Head of caudate nucleus (tissue), 42 donors: Measurements from ENCODE around the gene HSBP1L1.
A peak's percentile ranks its signal among the peaks of the same experiment; 100 is the strongest.
"Not testable (repeated sequence)": the region's sequence is repeated elsewhere in the genome, so short reads cannot be mapped to it uniquely, and the experiment has no call there.

Experiments used
- DNase-seq, 42 donors: peaks; one replicate each; pipeline versions ENCODE4 v3.0.0 to v3.0.0-alpha.2; 2020 to 2021; ENCODE audit warnings: mixed read lengths in 7 of 42
- intact Hi-C: fragments of 100-400 bp; cut with DNase I; formaldehyde crosslinking; loops from one replicate; pipeline ENCODE4 v1.15.0; 2022

Gene HSBP1L1

DNA sequence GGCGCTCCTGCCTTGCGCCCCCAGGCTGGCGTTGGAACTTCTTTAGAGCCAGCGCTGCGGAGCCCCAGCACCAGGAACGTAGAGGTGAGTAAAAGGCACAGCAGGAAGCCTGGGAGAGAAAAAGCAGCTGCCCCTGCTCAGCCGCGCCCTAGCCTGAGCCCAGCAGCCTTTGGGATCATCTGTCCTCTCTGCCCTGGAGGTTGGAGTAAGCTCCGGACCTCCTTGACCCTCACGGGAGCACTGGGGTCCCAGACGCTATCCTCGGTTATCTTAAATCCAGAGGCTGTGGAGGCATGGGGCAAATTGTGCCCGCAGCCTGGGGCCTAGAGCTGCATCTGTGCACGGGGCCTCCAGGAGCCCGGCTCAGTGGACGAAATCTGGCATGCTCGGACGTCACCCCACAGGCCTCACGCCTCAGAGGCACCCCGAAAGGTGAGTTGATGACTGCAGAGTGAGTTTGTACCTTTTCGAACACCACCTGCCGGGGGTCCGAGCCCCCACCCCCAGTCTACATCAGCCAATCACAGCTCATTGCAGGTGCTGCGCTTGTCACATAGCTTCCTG, 11.4 kb upstream of the HSBP1L1 start:
- intact Hi-C loops, result loop anchor here (5.0 kb wide), 1 partner anchor 34 kb away; the partner anchor contains the start of gene TXNL4A
- peak in 8 of 42 donors; percentile 10 to 40 (median 22) for DNase-seq

DNA sequence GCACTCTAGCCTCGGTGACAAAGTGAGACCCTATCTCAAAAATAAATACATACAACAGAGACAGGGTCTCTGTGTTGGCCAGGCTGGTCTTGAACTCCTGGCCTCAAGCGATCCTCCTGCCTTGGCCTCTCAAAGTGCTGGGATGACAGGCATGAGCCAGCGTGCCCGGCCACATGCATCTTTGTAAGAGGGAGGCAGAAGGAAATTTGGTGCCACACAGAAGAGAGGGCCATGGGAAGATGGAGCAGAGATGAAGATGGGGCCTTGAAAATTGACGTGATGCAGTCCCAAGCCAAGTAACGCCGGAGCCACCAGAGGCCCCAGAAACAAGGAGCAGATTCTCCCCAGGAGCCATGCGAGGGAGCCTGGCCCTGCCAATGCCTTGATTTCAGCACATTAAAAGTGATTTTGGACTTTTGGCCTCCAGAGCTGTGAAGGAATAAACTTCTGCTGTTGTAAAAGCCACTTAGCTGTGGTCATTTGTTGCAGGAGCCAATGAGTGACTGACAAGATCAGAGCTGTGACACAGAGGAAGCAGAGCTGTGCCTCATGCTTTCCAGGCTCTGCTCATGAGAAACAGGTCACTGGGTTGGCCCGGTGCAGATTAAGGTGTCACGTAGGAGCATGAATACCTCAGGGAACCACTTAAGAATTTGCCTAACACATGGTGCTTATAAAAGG, 10.3 kb upstream of the HSBP1L1 start:
- intact Hi-C loops, result loop anchor here (5.0 kb wide), 1 partner anchor 33 kb away; the partner anchor contains the start of gene TXNL4A
- peak in 8 of 42 donors; percentile 6 to 41 (median 14) for DNase-seq

DNA sequence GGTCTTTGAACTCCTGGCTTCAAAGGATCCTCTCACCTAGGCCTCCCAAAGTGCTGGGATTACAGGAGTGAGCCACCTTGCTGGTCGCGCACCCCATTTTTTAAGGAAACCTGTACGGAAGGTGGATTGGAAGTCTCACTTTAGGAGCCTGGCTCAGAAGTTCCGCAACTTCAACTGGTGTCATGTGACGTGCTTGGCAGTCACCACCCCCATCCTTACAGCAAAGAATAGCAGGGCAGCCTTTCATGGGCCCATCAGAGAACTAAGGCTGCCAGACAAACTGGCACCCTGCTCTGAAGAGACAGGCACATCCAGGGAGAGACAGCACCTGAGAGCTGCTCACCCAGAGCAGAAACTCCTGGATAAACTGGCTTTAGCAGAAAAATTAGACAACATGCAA, 9.7 kb upstream of the HSBP1L1 start:
- intact Hi-C loops, result loop anchor here (5.0 kb wide), 1 partner anchor 33 kb away; the partner anchor contains the start of gene TXNL4A
- peak in 22 of 42 donors; percentile 21 to 70 (median 51) for DNase-seq

DNA sequence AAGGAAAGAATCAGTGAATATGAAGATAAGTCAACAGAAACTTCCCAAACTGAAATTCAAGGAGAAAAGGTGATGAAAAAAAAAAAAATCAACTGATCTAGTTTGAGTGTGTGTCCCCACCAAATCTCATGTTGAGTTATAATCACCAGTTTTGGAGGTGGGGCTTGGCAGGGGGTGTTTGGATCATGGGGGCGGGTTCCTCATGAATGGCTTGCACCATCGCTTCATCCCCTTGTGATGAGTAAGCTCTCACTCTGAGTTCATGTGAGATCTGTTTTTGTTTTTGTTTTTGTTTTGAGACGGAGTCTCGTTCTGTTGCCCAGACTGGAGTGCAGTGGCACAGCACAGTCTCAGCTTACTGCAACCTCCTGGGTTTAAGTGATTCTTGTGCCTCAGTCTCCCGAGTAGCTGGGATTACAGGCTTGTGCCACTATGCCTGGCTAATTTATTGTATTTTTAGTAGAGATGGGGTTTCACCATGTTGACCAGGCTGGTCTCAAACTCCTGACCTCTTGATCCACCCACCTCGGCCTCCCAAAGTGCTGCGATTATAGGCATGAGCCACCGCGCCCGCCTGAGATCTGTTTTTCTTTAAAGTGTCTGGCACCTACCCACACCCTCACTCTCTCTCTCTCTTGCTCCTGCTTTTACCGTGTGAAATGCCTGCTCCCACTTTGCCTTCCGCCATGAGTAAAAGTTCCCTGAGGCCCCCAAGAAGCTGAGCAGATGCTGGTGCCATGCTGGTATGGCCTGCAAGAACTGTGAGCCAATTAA, 9.0 kb upstream of the HSBP1L1 start:
- intact Hi-C loops, result no loop called here
- peak in 5 of 42 donors; percentile 11 to 27 (median 21) for DNase-seq

DNA sequence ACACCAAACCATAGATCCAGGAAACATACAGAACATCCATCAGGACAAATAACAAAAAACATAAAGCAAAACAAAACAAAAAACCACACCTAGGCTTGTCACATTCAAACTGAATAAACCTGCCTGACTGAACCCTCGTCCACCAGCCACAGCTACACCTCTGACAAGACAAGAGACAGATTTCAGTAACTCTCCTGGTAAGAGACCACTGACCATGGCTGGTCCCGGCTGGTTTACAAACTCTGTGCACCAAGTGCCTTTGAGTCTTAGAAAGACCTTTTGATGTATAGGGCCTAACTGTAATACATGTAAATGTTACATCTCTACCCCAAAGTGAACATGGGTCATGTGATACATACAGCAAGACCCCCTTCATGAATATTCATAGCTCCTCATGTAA, 8.2 kb upstream of the HSBP1L1 start:
- intact Hi-C loops, result no loop called here
- peak in 3 of 42 donors; percentile 0 to 21 (median 21) for DNase-seq

DNA sequence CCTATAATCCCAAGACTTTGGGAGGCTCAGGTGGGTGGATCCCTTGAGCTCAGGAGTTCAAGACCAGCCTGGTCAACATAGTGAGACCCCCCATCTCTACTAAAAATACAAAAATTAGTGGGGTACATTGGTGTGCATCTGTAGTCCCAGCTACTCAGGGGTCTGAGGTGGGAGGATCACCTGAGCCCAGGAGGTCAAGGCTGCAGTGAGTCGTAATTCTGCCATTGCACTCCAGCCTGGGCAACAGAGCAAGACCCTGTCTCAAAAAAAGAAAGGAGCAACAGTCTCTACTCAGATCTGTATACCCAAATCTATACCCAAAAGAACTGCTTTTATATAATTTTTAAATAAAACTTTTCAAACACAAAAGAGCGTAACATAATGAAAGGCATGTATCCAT, 5.5 kb upstream of the HSBP1L1 start:
- DNase-seq, result no peak
- intact Hi-C loops, result no loop called here

DNA sequence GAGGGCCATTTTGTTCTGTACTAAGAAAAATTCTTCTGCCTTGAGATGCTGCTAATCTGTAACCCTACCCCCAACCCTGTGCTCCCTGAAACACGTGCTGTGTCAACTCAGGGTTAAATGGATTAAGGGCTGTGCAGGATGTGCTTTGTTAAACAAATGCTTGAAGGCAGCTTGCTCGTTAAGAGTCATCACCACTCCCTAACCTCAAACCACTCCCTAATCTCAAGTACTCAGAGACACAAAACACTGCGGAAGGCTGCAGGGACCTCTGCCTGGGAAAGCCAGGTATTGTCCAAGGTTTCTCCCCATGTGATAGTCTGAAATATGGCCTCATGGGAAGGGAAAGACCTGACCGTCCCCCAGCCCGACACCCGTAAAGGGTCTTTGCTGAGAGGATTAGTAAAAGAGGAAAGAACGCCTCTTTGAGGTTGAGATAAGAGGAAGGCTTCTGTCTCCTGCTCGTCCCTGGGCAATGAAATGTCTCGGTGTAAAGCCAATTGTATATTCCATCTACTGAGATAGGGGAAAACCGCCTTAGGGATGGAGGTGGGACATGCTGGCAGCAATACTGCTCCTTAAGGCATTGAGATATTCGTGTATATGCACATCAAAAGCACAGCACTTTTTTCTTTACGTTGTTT, 4.2 kb upstream of the HSBP1L1 start:
- intact Hi-C loops, DNase-seq: not testable (repeated sequence)

DNA sequence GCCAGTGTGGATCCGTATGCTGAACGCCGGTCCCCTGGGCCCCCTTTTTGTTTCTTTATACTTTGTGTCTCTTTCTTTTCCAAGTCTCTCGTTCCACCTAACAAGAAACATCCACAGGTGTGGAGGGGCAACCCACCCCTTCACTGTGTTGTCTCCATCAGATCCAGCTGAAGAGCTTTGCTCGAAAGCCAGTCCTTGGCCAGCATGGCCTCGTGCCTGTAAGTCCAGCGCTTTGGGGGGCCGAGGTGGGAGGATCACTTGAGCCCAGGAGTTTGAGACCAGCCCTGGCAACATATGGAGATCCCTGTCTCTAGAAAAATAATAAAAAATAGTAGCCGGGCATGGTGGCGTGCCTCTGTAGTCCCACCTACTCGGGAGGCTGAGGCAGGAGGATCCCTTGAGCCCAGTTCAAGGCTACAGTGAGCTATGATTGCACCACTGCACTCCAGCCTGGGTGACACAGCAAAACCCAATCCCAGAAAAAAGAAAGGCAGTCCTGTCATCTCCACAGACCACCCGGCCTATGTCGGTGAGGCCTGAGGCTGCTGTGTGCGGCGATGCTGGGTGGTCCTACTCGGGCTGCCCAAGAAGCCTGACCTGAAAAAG, 3.4 kb upstream of the HSBP1L1 start:
- DNase-seq, result no peak

DNA sequence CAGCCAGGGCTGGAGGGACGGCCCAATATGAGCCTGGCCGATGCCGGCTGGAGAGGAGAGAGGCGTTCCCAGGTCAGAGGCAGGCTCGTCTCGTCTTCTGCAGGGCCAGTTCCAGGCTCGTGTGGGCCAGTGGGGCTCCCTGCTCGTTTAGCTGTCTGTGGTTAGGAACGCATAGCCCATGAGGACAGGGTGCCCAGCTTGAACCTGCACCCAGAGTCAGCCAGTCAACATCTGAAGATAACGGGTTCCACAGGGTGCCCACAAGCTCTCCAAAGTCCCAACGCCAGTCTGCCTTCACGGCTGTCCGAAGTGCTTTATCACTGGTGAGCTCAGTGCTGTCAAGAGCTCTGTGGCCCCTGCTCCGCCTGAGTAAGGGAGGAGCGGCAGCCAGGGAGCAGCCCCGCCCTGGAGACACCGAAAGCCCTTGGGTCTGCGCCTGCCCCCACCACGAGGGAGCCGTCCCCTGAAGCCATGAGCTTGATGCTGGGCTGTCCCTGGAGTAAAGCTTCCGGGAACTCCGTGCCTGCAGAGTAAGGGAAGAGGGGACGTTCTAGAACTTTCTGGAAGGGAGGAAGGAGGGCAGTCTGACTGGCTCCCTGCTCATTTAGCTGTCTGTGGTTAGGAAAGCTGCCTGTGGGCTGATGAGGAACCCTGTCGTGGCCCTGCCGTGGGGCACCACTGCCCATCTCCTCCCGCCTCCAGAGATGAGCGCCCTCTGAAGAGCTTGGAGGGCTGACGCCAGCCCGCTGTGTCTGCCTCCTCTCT, 2.7 kb upstream of the HSBP1L1 start:
- DNase-seq, result no peak
- intact Hi-C loops, result no loop called here

More for the DNA sequence above, 3.4 kb upstream of the HSBP1L1 start:
- intact Hi-C loops, result no loop called here

DNA sequence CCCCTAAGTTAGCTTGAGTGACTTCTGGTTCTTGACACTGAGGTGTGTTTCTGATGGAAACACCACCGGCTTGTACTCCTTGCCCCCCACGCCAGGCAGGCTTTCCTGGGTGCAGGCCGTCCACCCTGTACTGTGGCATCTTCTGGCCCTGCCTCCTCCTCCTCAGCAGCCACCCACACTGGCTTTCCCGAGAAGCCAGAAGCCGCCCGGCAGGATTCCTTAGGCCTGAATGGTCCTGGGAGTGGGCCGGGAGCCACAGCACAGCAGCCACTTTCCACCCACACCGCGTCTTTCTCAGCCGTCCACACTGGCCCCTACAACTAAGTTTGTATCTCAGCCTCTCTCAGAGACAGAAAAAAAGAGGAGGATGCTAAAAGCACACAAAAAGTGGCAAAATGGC, 2.1 kb upstream of the HSBP1L1 start:
- intact Hi-C loops, result no loop called here
- peak in 1 of 42 donors; percentile 25 for DNase-seq

DNA sequence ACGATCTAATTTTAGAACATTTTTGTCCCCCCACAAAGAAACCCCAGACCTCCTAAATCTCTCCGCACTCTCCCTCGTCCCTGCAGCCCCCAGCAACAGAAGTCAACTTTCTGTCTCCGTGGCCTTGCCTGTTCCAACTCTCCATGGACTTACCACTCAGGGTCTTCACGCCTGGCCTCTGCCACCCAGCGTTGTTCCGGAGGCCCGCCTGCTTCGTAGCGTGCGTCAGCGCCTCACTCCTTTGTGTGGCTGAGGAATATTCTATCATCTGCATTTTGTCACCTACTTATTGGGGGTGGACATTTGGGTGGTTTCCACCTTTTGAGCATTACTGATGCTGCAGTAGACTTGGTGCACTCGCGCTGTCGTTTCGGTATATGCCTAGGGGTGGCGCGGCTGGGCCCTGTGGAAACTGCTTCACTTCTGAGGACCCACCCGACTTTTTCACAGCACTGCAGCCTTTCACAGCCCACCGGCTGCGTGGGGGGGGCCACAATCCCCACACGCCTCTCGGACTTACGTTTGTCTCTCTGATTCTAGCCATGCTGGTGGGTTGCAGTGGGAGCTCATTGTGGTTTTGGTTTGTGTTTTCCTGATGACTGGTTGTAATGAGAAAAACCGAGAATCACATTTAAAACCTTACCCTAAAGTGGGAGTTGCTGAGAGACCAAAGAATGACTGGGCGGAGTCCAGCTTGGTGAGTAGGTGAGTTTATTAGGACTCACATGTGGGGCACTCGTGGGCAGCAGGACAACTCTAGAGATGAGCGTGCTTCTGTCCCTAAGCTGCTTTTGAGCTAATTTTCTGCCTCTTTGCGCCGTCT, 1.4 kb upstream of the HSBP1L1 start:
- peak in 2 of 42 donors; percentile 32 to 38 for DNase-seq
- intact Hi-C loops, result no loop called here

DNA sequence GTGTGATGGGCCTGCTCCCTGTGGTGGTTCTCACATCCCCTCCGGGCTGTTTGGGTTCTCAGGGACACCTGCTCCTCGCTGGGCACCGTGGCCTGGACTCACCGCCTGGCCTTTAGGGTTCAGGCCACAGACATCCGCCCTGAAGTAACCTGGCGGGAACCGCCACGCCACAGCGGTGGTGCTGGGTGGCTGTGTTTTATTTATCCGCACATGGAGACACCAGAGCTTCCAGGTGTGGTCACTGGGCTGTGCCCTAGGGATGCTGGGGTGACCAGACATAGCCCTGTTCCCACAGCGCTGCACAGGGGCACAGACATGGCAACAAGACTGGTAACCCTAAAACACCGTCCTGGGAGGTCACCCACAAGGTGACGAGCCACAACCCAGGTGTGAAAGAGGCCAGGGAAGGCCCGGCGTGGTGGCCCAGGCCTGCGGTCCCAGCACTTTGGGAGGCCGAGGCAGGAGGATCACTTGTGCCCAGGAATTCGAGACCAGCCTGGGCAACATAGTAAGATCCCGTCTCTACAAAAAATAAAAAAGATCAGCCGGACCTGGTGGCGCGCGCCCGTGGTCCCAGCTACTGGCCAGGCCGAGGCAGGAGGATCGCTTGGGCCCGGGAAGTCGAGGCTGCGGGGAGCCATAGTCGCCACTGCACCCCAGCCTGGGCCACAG, 649 bp upstream of the HSBP1L1 start:
- intact Hi-C loops, result no loop called here
- peak in 1 of 42 donors; percentile 27 for DNase-seq

DNA sequence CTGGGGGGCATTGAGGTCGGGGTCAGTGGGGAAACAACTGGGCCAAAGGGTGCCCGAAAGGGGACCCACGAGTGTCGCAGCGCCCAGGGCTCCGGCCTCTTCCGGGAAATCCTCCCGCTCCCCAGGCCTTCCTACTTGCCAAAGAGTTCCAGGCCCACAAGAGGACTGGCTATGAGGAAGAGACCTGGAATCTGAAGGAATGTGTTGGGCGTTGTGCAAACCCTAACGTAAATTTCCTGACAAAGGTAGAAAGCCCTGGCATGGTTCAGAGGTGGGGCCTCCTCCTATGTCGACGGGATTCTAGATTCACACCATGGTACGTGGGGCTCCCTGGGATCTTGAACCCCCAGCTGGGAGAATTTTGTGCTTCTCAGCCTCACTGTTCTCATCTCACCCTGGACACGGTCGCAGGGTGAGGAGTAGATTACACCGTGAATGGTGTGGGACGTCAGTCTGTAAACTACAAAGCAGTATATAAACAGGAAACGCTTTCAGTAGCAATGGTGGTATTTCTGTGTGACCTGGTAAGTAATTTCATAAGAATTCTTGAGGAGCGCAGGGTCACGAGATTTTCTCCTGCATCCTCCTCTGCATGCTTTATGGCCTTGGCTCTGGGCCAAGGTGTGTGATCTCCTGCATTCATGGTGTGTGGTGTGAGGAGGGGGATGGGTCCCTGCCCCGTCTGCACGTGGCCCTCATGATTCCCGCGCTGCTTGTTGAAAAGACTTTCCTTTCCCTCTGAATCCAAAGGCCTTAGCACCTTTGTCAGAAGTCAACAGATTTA, 868 bp downstream of the HSBP1L1 start:
- intact Hi-C loops, result no loop called here
- peak in 5 of 42 donors; percentile 30 to 48 (median 36) for DNase-seq

DNA sequence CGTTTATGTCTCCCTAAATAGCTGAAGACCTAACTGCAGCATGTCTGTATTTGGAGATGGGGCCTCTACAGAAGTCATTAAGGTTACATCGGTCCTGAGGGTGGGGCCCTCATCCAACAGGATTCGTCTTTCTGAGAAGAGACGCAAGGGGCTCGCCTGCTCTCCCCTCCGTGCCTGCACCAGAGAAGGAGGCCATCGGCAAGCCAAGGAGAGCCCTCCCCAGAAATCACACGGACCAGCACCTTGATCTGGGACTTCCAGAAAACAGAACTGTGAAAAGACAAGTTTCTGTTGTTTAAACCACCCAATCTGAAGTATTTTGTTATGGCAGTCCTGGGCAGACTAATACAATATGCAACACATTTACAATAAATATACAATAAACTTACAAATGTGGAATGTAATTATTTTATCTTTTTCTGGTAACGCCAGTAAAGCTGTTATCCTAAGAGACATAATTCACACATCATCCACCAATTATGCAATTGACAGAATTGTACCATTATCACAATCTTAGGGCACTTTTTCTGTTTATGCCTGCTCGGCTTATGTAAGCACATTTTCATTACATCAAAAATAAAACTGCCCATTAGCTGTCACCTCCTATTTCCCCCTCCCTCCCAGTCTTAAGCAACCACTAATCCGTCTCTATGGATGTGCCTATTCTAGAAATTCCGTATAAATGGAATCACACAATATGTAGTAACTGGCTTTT, 6.1 kb downstream of the HSBP1L1 start:
- DNase-seq, result no peak
- intact Hi-C loops, result no loop called here

DNA sequence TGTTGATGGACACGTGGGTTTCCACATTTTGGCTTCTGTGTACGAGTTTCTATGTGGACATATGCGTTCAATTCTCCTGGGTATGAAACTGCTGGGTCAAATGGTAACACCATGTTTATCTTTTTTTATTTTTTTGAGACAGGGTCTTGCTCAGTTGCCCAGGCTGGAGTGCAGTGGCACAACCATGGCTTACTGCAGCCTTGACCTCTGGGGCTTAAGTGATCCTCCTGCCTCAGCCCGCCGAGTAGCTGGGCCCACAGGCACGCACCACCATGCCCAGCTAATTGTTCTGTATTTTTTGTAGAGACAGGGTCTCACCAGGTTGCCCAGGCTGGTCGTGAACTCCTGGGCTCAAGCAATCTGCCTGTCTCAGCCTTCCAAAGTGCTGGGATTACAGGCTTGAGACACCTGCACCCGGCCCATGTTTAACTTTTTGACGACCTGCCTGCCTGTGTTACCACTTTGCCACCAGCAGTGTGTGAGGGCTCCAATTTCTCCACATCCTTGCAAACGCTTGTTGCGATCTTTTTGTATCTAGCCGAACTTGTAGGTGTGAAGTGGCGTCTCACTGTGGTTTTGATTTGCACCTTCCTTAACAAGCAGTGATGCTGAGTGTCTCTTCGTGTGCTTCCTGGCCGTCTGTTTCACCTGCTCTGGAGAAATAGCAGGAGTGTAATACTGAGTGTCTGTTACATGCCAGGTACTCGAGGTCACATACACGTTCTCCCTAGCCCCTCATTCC, 6.9 kb downstream of the HSBP1L1 start:
- DNase-seq, result peak in 2 of 42 donors; percentile 11 to 34
- intact Hi-C loops, result no loop called here
